Measurements from ENCODE around the gene GSN.

DNA sequence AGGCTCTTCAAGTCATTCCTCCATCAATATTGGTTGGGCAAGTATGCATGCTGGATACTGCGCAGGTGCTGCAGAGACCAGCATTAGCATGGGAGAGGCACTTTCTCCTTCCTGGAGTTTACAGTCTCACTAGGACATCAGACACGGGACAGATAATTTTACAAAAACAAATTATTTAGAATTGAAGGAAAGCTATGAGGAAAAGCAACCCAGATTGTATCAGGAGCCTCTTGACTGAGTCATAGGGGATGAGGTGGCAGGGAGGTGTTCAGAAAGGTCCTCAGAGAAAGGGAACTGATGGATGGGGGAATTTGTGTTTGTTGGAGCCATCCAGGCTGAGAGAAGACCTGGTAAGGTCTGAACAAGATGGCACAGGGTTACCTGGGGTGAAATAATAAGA lies 41.8 kb upstream of the GSN start:
- TF ChIP-seq, protein P1, sequence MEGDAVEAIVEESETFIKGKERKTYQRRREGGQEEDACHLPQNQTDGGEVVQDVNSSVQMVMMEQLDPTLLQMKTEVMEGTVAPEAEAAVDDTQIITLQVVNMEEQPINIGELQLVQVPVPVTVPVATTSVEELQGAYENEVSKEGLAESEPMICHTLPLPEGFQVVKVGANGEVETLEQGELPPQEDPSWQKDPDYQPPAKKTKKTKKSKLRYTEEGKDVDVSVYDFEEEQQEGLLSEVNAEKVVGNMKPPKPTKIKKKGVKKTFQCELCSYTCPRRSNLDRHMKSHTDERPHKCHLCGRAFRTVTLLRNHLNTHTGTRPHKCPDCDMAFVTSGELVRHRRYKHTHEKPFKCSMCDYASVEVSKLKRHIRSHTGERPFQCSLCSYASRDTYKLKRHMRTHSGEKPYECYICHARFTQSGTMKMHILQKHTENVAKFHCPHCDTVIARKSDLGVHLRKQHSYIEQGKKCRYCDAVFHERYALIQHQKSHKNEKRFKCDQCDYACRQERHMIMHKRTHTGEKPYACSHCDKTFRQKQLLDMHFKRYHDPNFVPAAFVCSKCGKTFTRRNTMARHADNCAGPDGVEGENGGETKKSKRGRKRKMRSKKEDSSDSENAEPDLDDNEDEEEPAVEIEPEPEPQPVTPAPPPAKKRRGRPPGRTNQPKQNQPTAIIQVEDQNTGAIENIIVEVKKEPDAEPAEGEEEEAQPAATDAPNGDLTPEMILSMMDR (IDR thresholded peaks at IDR 0.05): no peak
- TF ChIP-seq POLR2A (IDR thresholded peaks at IDR 0.05): no peak

Measured in esophagus squamous epithelium (tissue), 4 donors.